HEK293 (cell line): ENCODE results near the gene LHX2.

ENCODE experiments used
- ELK4 ChIP-seq: IDR thresholded peaks from 2 replicates; pipeline ENCODE4 v1.6.1; 2011; ENCODE audit warnings: mild to moderate bottlenecking, low read depth, low read length, borderline replicate concordance
- MZF1 ChIP-seq: fragments of 450-650 bp; formaldehyde crosslinking; IDR thresholded peaks from 2 replicates; pipeline ENCODE4 v1.5.1; 2017; ENCODE audit warnings: missing biosample characterization, missing genetic modification characterization, borderline replicate concordance
- SP2 ChIP-seq: fragments of 450-650 bp; formaldehyde crosslinking; IDR thresholded peaks from 2 replicates; pipeline ENCODE4 v1.5.1; 2016; ENCODE audit warnings: missing biosample characterization, missing genetic modification characterization
- ZNF155 ChIP-seq: fragments of 450-650 bp; formaldehyde crosslinking; IDR thresholded peaks from 2 replicates; pipeline ENCODE4 v1.5.1; 2016; ENCODE audit warnings: missing biosample characterization, missing genetic modification characterization
- ZNF23 ChIP-seq: fragments of 450-650 bp; formaldehyde crosslinking; IDR thresholded peaks from 2 replicates; pipeline ENCODE4 v1.5.1; 2016; ENCODE audit warnings: missing biosample characterization, missing genetic modification characterization, borderline replicate concordance
- ZNF292 ChIP-seq: fragments of 450-650 bp; formaldehyde crosslinking; IDR thresholded peaks from 2 replicates; pipeline ENCODE4 v1.5.1; 2016; ENCODE audit warnings: low read depth, missing biosample characterization, missing genetic modification characterization, borderline replicate concordance
- ZNF354C ChIP-seq: fragments of 450-650 bp; formaldehyde crosslinking; IDR thresholded peaks from 2 replicates; pipeline ENCODE4 v1.5.1; 2016; ENCODE audit warnings: missing biosample characterization, missing genetic modification characterization, low read depth, borderline replicate concordance
- ZNF416 ChIP-seq: fragments of 450-650 bp; formaldehyde crosslinking; IDR thresholded peaks from 2 replicates; pipeline ENCODE4 v1.5.1; 2016; ENCODE audit warnings: missing biosample characterization, missing genetic modification characterization
- ZNF585B ChIP-seq: fragments of 450-650 bp; formaldehyde crosslinking; IDR thresholded peaks from 2 replicates; pipeline ENCODE4 v1.5.1; 2016; ENCODE audit warnings: missing biosample characterization, missing genetic modification characterization
- ZNF610 ChIP-seq: fragments of 450-650 bp; formaldehyde crosslinking; IDR thresholded peaks from 2 replicates; pipeline ENCODE4 v1.5.1; 2016; ENCODE audit warnings: missing biosample characterization, missing genetic modification characterization, borderline replicate concordance
- ZNF677 ChIP-seq: fragments of 450-650 bp; IDR thresholded peaks from 2 replicates; pipeline ENCODE4 v1.5.0; 2018; ENCODE audit warnings: missing biosample characterization, mild to moderate bottlenecking, missing genetic modification characterization, moderate library complexity
- ZNF692 ChIP-seq: fragments of 450-650 bp; formaldehyde crosslinking; IDR thresholded peaks from 2 replicates; pipeline ENCODE4 v1.5.1; 2016; ENCODE audit warnings: missing biosample characterization, missing genetic modification characterization
- ZSCAN30 ChIP-seq: fragments of 450-650 bp; IDR thresholded peaks from 2 replicates; pipeline ENCODE4 v1.5.1; 2018; ENCODE audit warnings: missing biosample characterization, mild to moderate bottlenecking, missing genetic modification characterization, moderate library complexity
- TF ChIP-seq, protein P1 (sequence below): fragments of 450-650 bp; formaldehyde crosslinking; conservative IDR thresholded peaks from 2 replicates; pipeline ENCODE4 v1.5.1; 2016; ENCODE audit warnings: low read depth, missing biosample characterization, missing genetic modification characterization
- TF ChIP-seq, protein P2 (sequence below): fragments of 450-650 bp; formaldehyde crosslinking; optimal IDR thresholded peaks from 2 replicates; pipeline ENCODE3; 2016; ENCODE audit warnings: missing biosample characterization, mild to moderate bottlenecking, missing genetic modification characterization
- TF ChIP-seq, protein P3 (sequence below): fragments of 450-650 bp; formaldehyde crosslinking; IDR thresholded peaks from 2 replicates; pipeline ENCODE4 v1.5.1; 2016; ENCODE audit warnings: missing biosample characterization, missing genetic modification characterization
- TF ChIP-seq, protein P4 (sequence below): fragments of 450-650 bp; formaldehyde crosslinking; IDR thresholded peaks from 2 replicates; pipeline ENCODE4 v1.5.1; 2016; ENCODE audit warnings: missing biosample characterization, missing genetic modification characterization
- TF ChIP-seq, protein P5 (sequence below): fragments of 450-650 bp; formaldehyde crosslinking; IDR thresholded peaks from 2 replicates; pipeline ENCODE4 v1.5.1; 2016; ENCODE audit warnings: missing biosample characterization, missing genetic modification characterization

Gene LHX2

GRCh38 chr9:124000161-124000783 lies 11.3 kb upstream of the LHX2 start (continued):
- TF ChIP-seq, protein P1, sequence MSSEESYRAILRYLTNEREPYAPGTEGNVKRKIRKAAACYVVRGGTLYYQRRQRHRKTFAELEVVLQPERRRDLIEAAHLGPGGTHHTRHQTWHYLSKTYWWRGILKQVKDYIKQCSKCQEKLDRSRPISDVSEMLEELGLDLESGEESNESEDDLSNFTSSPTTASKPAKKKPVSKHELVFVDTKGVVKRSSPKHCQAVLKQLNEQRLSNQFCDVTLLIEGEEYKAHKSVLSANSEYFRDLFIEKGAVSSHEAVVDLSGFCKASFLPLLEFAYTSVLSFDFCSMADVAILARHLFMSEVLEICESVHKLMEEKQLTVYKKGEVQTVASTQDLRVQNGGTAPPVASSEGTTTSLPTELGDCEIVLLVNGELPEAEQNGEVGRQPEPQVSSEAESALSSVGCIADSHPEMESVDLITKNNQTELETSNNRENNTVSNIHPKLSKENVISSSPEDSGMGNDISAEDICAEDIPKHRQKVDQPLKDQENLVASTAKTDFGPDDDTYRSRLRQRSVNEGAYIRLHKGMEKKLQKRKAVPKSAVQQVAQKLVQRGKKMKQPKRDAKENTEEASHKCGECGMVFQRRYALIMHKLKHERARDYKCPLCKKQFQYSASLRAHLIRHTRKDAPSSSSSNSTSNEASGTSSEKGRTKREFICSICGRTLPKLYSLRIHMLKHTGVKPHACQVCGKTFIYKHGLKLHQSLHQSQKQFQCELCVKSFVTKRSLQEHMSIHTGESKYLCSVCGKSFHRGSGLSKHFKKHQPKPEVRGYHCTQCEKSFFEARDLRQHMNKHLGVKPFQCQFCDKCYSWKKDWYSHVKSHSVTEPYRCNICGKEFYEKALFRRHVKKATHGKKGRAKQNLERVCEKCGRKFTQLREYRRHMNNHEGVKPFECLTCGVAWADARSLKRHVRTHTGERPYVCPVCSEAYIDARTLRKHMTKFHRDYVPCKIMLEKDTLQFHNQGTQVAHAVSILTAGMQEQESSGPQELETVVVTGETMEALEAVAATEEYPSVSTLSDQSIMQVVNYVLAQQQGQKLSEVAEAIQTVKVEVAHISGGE = no peak
- TF ChIP-seq SP2 (tag by site-specific recombination) (no peak), ZNF610 (no peak), ZNF585B (tag by site-specific recombination) (no peak), ELK4 (no peak), MZF1 (tag by site-specific recombination) (no peak), ZNF677 (no peak), ZNF155 (tag by site-specific recombination) (no peak), ZSCAN30 (0 out of 2 replicates have a peak, but pooled peaks have one; percentile 34), ZNF692 (no peak), ZNF416 (tag by site-specific recombination) (no peak), ZNF354C (tag by site-specific recombination) (no peak), ZNF292 (tag by site-specific recombination) (no peak), ZNF23 (no peak)
- TF ChIP-seq, protein P2, sequence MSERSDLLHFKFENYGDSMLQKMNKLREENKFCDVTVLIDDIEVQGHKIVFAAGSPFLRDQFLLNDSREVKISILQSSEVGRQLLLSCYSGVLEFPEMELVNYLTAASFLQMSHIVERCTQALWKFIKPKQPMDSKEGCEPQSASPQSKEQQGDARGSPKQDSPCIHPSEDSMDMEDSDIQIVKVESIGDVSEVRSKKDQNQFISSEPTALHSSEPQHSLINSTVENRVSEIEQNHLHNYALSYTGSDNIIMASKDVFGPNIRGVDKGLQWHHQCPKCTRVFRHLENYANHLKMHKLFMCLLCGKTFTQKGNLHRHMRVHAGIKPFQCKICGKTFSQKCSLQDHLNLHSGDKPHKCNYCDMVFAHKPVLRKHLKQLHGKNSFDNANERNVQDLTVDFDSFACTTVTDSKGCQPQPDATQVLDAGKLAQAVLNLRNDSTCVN (tag by site-specific recombination) = peak; percentile 47
- TF ChIP-seq, protein P3, sequence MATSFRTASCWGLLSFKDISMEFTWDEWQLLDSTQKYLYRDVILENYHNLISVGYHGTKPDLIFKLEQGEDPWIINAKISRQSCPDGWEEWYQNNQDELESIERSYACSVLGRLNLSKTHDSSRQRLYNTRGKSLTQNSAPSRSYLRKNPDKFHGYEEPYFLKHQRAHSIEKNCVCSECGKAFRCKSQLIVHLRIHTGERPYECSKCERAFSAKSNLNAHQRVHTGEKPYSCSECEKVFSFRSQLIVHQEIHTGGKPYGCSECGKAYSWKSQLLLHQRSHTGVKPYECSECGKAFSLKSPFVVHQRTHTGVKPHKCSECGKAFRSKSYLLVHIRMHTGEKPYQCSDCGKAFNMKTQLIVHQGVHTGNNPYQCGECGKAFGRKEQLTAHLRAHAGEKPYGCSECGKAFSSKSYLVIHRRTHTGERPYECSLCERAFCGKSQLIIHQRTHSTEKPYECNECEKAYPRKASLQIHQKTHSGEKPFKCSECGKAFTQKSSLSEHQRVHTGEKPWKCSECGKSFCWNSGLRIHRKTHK (tag by site-specific recombination) = no peak
- TF ChIP-seq, protein P4, sequence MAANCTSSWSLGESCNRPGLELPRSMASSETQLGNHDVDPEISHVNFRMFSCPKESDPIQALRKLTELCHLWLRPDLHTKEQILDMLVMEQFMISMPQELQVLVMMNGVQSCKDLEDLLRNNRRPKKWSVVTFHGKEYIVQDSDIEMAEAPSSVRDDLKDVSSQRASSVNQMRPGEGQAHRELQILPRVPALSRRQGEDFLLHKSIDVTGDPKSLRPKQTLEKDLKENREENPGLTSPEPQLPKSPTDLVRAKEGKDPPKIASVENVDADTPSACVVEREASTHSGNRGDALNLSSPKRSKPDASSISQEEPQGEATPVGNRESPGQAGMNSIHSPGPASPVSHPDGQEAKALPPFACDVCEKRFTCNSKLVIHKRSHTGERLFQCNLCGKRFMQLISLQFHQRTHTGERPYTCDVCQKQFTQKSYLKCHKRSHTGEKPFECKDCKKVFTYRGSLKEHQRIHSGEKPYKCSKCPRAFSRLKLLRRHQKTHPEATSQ (tag by site-specific recombination) = no peak
- TF ChIP-seq, protein P5, sequence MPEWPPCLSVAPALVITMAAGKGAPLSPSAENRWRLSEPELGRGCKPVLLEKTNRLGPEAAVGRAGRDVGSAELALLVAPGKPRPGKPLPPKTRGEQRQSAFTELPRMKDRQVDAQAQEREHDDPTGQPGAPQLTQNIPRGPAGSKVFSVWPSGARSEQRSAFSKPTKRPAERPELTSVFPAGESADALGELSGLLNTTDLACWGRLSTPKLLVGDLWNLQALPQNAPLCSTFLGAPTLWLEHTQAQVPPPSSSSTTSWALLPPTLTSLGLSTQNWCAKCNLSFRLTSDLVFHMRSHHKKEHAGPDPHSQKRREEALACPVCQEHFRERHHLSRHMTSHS (tag by site-specific recombination) = no peak
